ENCODE measurements around the gene DLGAP3.
A peak's percentile ranks its signal among the peaks of the same experiment; 100 is the strongest.
"Not testable (repeated sequence)": the region's sequence is repeated elsewhere in the genome, so short reads cannot be mapped to it uniquely, and the experiment has no call there.

The DLGAP3 gene

GRCh38 chr1:34929497-34929852 lies at the start of gene DLGAP3:
Gene DLGAP3 (minus strand): TSS chr1:34929650. CDS start chr1:34905383, 24,267 bp downstream.
- peak; percentile 66 for DNase-seq

- DNase-seq: no peak
Observed at GRCh38 chr1:34978921-34979320, 49.5 kb upstream of the DLGAP3 start.

- DNase-seq: no peak
Observed at GRCh38 chr1:34977858-34978257, 48.4 kb upstream of the DLGAP3 start.

GRCh38 chr1:34977210-34977471 lies 47.7 kb upstream of the DLGAP3 start:
- no peak for DNase-seq

- DNase-seq: no peak
Observed at GRCh38 chr1:34976384-34977209, 47.1 kb upstream of the DLGAP3 start.

- DNase-seq: no peak
Observed at GRCh38 chr1:34975771-34976170, 46.3 kb upstream of the DLGAP3 start.

DNA sequence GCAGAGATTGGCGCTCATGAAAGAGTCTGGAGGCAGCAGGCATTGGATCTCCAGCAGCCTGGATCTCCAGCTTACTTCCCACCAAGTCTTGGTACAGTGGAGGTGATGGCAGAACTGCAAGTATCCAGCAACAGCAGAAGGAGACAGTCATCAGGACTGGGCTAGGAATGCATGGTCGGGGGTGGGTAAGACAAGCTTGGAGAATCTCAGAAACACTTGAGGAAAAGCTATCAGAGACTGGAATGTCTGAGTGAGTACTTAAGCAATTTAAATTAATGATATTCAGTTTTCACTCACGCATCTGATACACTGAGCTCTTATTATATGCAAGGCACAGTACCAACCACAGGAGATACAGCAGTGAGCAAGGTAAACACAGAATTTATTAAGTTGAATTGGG lies 45.9 kb upstream of the DLGAP3 start:
- no peak for DNase-seq

GRCh38 chr1:34974626-34975025 lies 45.2 kb upstream of the DLGAP3 start:
- no peak for DNase-seq

DNA sequence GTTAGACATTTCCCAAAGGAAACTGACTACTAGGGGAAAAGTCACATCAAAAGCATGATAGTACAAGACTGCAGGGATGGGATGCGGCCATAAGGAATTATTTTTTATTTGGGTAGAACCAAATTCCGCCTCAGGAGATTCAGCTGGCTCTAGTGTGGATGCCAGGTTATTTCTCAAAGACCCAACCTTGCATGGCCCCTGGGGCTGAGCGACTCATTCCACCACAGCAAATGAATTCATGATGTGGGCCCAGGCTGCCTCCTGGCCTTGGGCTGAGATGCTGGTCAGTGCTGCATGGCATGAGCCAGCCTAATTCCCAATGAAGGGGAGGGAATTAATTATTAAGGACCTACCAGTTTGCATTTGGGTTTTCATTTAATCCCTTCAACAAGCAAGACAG lies 43.9 kb upstream of the DLGAP3 start:
- DNase-seq: no peak

DNA sequence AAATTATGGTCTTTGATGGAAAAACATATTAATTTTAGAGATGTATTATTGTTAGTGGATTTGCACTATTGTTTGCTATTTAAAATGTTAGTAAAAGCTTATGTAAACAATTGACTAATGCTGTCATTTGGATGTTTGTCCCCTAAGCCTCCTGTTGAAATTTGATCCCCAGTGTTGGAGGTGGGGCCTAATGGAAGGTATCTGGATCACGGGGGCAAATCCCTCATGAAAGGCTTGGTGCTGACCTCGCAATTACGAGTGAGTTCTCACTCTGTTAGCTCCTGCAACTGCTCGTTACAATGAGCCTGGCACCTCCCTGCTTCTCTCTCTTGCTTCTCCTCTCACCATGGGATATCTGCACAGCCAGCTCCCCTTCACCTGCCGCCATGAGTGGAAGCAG lies 41.4 kb upstream of the DLGAP3 start:
- DNase-seq: no peak

- DNase-seq: no peak
Observed at GRCh38 chr1:34970220-34970735, 40.8 kb upstream of the DLGAP3 start.

DNA sequence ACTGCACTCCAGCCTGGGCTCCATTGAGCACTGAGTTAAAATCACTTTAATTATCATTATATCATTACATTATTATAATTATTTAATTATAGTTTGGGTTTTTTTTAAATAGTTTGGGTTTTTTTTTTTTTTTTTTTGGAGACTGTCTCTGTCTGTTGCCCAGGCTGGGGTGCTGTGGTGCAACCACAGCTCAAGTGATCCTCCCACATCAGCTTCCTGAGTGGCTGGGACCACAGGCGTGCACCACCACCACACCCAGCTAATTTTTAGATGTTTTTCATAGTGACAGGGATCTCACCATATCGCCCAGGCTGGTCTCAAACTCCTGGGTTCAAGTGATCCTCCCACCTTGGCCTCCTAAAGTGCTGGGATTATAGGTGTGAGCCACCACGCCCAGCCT lies 38.8 kb upstream of the DLGAP3 start:
- not testable (repeated sequence) for DNase-seq

DNA sequence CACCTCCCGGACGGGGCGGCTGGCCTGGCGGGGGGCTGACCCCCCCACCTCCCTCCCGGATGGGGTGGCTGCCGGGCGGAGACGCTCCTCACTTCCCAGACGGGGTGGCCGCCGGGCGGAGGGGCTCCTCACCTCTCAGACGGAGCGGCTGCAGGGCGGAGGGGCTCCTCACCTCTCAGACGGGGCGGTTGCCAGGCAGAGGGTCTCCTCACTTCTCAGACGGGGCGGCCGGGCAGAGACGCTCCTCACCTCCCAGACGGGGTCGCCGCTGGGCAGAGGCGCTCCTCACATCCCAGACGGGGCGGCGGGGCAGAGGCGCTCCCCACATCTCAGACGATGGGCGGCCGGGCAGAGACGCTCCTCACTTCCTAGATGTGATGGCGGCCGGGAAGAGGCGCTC lies 38.2 kb upstream of the DLGAP3 start:
- not testable (repeated sequence) for DNase-seq

- no peak for DNase-seq
Observed at GRCh38 chr1:34965597-34965996, 36.1 kb upstream of the DLGAP3 start.

- DNase-seq: no peak
Observed at GRCh38 chr1:34950428-34950827, 21.0 kb upstream of the DLGAP3 start.

- not testable (repeated sequence) for DNase-seq
Observed at GRCh38 chr1:34948739-34949138, 19.3 kb upstream of the DLGAP3 start.

DNA sequence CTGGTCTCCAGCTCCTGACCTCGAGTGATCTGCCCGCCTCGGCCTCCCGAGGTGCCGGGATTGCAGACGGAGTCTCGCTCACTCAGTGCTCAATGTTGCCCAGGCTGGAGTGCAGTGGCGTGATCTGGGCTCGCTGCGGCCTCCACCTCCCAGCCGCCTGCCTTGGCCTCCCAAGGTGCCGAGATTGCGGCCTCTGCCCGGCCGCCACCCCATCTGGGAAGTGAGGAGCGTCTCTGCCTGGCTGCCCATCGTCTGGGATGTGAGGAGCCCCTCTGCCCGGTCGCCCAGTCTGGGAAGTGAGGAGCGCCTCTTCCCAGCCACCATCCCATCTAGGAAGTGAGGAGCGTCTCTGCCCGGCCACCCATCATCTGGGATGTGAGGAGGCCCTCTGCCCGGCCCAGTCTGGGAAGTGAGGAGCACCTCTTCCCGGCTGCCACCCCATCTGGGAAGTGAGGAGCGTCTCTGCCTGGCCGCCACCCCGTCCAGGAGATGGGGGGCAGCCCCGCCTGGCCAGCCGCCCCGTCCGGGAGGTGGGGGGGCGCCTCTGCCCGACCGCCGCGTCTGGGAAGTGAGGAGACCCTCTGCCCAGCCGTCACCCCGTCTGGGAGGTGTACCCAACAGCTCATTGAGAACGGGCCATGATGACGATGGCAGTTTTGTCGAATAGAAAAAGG lies 18.3 kb upstream of the DLGAP3 start:
- not testable (repeated sequence) for DNase-seq

GRCh38 chr1:34946211-34946610 lies 16.8 kb upstream of the DLGAP3 start:
- DNase-seq: no peak

DNA sequence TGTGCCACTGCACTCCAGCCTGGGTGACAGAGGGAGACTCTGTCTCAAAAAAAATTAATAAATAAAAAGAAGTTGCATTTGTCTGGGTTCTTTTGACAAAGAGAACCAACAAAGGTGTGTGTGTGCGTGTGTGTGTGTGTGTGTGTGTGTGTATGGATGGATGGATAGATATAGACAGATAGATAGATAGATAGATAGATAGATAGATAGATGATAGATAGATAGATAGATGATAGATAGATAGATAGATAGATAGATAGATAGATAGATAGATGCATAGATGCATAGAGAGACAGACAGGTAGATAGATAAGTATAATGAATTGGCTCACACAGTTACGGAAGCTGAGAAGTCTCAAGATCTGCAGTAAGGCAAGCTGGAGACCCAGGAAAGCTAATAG lies 12.3 kb upstream of the DLGAP3 start:
- not testable (repeated sequence) for DNase-seq

GRCh38 chr1:34930702-34931071 lies 1.2 kb upstream of the DLGAP3 start:
- DNase-seq: no peak

- DNase-seq: no peak
Observed at GRCh38 chr1:34929853-34930701, 627 bp upstream of the DLGAP3 start.

GRCh38 chr1:34928699-34929496 lies 552 bp downstream of the DLGAP3 start:
- peak; percentile 64 for DNase-seq

All from activated effector memory CD4-positive, alpha-beta T cell treated with anti-CD3 and anti-CD28 coated beads, Interleukin-2, amount 50 U/mL, for 16 hours (primary cell).